ENCODE data around the gene SERPINA1. TPM values are rescaled to one million over a fixed set of nuclear protein-coding genes. Genes with fewer than 3 reads are reported as not detected.

SERPINA1 gene
- total and polyA plus RNA-seq, 2 experiments from 2014 or later, result 0.69 to 2.6 TPM

DNA sequence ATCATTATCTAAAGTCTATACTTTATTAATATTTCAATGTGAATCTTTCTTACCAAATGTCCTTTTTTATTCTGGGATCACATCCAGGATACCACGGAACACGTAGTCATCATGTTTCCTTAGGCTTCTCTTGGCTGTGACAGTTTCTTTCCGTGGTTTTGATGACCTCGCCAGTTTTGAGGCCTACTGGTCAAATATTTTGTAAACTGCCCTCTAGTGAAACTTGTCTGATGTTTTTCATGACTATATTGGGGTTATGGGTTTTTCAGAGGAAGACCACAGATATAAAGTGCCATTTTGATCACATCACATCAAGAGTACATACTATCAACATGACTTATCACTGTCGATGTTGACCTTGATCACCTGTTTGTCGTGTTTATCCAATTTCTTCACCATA is 51.1 kb downstream of the SERPINA1 start:
- TF ChIP-seq, protein P1, sequence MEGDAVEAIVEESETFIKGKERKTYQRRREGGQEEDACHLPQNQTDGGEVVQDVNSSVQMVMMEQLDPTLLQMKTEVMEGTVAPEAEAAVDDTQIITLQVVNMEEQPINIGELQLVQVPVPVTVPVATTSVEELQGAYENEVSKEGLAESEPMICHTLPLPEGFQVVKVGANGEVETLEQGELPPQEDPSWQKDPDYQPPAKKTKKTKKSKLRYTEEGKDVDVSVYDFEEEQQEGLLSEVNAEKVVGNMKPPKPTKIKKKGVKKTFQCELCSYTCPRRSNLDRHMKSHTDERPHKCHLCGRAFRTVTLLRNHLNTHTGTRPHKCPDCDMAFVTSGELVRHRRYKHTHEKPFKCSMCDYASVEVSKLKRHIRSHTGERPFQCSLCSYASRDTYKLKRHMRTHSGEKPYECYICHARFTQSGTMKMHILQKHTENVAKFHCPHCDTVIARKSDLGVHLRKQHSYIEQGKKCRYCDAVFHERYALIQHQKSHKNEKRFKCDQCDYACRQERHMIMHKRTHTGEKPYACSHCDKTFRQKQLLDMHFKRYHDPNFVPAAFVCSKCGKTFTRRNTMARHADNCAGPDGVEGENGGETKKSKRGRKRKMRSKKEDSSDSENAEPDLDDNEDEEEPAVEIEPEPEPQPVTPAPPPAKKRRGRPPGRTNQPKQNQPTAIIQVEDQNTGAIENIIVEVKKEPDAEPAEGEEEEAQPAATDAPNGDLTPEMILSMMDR (IDR thresholded peaks at IDR 0.05; ENCODE audit: low read depth, low read length), result no peak
- peak in 1 of 2 donors; percentile 21 for DNase-seq (ENCODE audit: low read depth in 1 of 2, low spot score in 1 of 2)
- H3K4me1 ChIP-seq (ENCODE audit: low read depth), result no peaks in the 10 kb centered on the region

GRCh38 chr14:94334872-94335271 is 53.5 kb downstream of the SERPINA1 start:
- Histone ChIP-seq H3K4me1 (ENCODE audit: low read depth) (no peaks in the 10 kb centered on the region), H3K27ac (no peak overlapping the region), H3K27me3 (no peaks in the 10 kb centered on the region), H3K9me3 (ENCODE audit: low read depth) (no peaks in the 10 kb centered on the region), H3K4me3 (no peak overlapping the region), H3K36me3 (no peaks in the 10 kb centered on the region)
- DNase-seq (ENCODE audit: low read depth in 1 of 2, low spot score in 1 of 2), result no peak
- TF ChIP-seq, protein P1 (IDR thresholded peaks at IDR 0.05; ENCODE audit: low read depth, low read length), result no peak

More for the DNA sequence above, 51.1 kb downstream of the SERPINA1 start:
- no peaks in the 10 kb centered on the region for H3K36me3 ChIP-seq
- peaks cover 6% of the 10 kb centered on the region for H3K27me3 ChIP-seq
- H3K4me3 ChIP-seq, result no peak overlapping the region
- no peak overlapping the region for H3K27ac ChIP-seq
- no peaks in the 10 kb centered on the region for H3K9me3 ChIP-seq (ENCODE audit: low read depth)

GRCh38 chr14:94332587-94332986 is 55.8 kb downstream of the SERPINA1 start:
- no peak for DNase-seq (ENCODE audit: low read depth in 1 of 2, low spot score in 1 of 2)
- no peaks in the 10 kb centered on the region for H3K4me1 ChIP-seq (ENCODE audit: low read depth)
- H3K4me3 ChIP-seq, result no peak overlapping the region
- H3K9me3 ChIP-seq (ENCODE audit: low read depth), result no peaks in the 10 kb centered on the region
- no peaks in the 10 kb centered on the region for H3K27me3 ChIP-seq
- TF ChIP-seq, protein P1 (IDR thresholded peaks at IDR 0.05; ENCODE audit: low read depth, low read length), result no peak
- no peak overlapping the region for H3K27ac ChIP-seq
- no peaks in the 10 kb centered on the region for H3K36me3 ChIP-seq

DNA sequence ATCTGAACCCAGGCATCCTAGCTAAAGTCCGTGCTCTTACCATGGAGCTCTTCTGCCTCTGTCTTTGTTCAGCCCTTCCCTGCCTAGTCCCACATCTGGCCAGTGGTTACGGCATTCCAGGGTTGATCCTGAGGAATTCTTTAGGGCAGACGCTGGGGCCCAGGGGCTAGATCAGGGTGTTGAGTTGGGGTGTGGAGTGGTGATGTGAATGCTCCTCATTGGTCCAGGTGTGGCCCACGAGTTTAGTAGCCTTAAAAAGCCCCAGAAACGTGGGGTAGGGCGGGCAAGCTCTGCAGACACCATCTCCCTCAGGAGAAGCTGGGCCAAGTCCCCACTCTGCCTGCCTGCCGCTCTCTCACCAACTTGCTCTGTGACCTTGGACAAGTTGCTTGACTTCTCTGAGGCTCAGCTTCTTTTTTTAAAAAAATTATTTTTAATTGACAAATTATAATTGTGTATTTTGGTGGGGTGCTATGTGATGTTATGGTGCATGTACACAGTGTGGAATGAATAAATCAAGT is 56.3 kb downstream of the SERPINA1 start:
- Histone ChIP-seq H3K4me1 (ENCODE audit: low read depth) (no peaks in the 10 kb centered on the region), H3K27me3 (no peaks in the 10 kb centered on the region), H3K4me3 (no peak overlapping the region), H3K9me3 (ENCODE audit: low read depth) (no peaks in the 10 kb centered on the region), H3K36me3 (no peaks in the 10 kb centered on the region), H3K27ac (no peak overlapping the region)
- no peak for DNase-seq (ENCODE audit: low read depth in 1 of 2, low spot score in 1 of 2)
- TF ChIP-seq, protein P1 (IDR thresholded peaks at IDR 0.05; ENCODE audit: low read depth, low read length), result no peak

GRCh38 chr14:94331462-94331861 is 56.9 kb downstream of the SERPINA1 start:
- no peak for DNase-seq (ENCODE audit: low read depth in 1 of 2, low spot score in 1 of 2)
- H3K27me3 ChIP-seq, result no peaks in the 10 kb centered on the region
- no peak overlapping the region for H3K4me3 ChIP-seq
- TF ChIP-seq, protein P1 (IDR thresholded peaks at IDR 0.05; ENCODE audit: low read depth, low read length), result no peak
- no peaks in the 10 kb centered on the region for H3K9me3 ChIP-seq (ENCODE audit: low read depth)
- no peaks in the 10 kb centered on the region for H3K36me3 ChIP-seq
- no peak overlapping the region for H3K27ac ChIP-seq
- no peaks in the 10 kb centered on the region for H3K4me1 ChIP-seq (ENCODE audit: low read depth)
